DMS153 treated with DMSO at 0.1 percent for 48 hours (cell line): ENCODE results near the gene GGACT.
"Not testable (repeated sequence)": the region's sequence is repeated elsewhere in the genome, so short reads cannot be mapped to it uniquely, and the experiment has no call there.

Experiments
- DNase-seq: peaks from one replicate; lab custom pipeline; 2025; ENCODE audit not compliant: unreplicated experiment; lab: John Stamatoyannopoulos, UW

The GGACT gene

GRCh38 chr13:100588331-100589177, at the start of gene GGACT:
Gene GGACT (minus strand): TSS chr13:100588789. CDS start chr13:100532591, 56,198 bp downstream.
- peak; percentile 45 for DNase-seq

GRCh38 chr13:100637796-100638195, 49.2 kb upstream of the GGACT start:
- DNase-seq = no peak

- no peak for DNase-seq
Measured at GRCh38 chr13:100637380-100637779, 48.8 kb upstream of the GGACT start.

GRCh38 chr13:100636441-100636840, 47.9 kb upstream of the GGACT start:
- no peak for DNase-seq

DNA sequence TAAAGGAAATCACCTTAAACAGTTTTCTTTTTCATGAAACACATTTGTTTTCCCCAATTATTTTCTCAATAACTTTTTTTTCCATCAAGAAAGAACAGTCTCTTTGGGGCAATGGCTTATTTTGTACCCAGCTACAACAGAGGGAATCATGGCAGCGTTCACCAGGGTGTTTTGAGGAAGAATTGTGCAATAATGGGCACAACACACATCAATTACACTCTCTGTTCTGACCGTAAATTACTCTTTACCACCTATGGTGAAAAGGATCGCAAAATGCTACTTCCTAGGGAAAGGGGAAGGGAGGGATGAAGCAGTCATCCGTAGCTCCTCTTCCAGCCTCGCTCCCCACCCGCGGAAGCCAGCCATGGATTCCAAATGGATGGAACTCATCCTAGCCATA, 47.4 kb upstream of the GGACT start:
- DNase-seq = no peak

- no peak for DNase-seq
Measured at GRCh38 chr13:100634696-100635095, 46.1 kb upstream of the GGACT start.

DNA sequence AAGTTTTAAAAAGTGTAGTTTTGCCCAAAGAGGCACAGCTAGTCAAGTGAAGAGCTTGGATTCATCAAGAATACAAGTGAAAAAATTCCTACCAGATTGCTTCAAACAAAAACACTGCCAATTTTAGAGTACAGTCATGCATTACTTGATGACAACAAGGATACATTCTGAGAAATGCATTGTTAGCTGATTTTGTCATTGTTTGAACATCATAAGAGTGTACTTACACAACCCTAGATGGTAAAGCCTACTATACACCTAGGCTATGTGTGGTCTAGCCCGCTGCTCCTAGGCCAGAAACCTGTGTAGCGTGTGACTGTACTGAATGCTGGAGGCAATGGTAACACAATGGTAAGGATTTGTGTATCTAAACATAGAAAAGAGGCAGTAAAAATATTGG, 44.9 kb upstream of the GGACT start:
- DNase-seq = no peak

DNA sequence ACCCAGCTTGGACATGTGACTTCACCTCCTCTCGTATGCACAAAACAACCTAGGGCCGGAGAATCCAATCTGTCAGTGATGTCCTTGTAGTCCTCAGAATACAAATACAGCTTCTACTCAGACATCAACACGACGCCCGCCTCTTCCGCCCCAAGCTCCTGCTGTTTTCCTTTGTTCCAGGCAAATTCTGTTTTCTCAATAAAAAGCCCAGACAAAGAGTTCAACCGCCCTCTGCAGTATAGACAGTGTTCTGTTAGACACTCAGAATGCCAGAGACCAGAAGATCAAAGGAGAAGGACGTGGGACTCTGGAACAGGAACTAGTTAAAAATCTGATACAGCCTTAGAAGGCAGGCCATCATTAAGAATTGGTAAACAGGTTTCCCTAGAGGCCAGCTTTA, 42.0 kb upstream of the GGACT start:
- peak; percentile 53 for DNase-seq

- no peak for DNase-seq
Measured at GRCh38 chr13:100627120-100627519, 38.5 kb upstream of the GGACT start.

DNA sequence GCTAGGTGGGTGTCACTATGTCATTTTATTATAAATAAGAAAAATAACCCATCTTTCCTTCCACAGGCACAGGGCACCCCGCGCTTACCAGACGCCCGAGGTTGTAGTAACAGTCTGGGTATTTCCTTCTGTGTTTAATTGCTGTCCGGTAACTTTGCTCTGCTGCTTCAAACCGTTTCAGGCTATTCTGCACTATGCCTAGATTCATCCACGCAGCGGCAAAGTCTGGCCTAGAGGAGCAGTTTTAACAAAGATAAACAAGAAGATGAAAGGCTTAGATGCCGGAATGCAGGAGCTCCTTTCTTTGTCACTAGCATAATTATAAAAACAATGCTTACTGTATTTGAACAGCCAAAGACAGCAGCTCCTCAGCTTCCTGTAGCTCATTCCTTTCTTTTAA, 36.9 kb upstream of the GGACT start:
- DNase-seq = no peak

DNA sequence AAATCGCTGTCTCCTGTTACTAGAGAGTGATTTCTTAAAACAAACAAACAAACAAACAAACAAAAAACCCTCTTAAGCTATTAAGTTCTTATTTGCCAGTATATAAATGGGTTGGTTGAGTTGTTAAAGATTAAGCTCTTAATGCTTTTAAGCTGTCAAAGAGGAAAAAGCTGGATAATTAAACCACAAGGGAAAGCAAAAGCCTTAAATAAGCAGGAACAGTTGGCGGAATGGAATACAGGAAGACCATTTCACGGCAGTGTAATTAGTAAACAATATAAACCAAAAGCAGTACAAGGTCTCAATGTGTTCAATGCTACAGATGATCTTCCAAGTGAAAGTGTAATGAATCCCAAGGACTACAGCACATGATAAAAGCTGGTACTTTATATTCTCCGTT, 32.2 kb upstream of the GGACT start:
- DNase-seq = no peak

GRCh38 chr13:100619940-100620339, 31.4 kb upstream of the GGACT start:
- no peak for DNase-seq

GRCh38 chr13:100618897-100619296, 30.3 kb upstream of the GGACT start:
- not testable (repeated sequence) for DNase-seq

DNA sequence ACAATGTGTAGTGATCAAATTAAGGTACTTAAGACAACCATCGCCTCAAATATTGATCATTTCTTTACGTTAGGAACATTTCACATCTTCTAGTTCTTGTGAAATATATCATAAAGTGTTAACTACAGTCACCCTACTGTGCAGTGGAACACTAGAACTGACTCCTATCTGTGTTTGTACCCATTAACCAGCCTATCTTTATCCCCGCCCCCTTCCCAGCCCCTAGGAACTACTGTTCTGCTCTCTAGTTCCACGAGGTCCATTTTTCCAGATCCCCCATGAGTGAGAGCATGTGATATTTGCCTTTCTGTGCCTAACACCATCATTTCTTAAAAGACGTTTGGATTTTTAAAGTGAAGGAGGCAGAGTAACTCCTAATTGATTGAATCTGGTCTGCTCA, 24.4 kb upstream of the GGACT start:
- DNase-seq = no peak

- no peak for DNase-seq
Measured at GRCh38 chr13:100611678-100612492, 23.3 kb upstream of the GGACT start.

DNA sequence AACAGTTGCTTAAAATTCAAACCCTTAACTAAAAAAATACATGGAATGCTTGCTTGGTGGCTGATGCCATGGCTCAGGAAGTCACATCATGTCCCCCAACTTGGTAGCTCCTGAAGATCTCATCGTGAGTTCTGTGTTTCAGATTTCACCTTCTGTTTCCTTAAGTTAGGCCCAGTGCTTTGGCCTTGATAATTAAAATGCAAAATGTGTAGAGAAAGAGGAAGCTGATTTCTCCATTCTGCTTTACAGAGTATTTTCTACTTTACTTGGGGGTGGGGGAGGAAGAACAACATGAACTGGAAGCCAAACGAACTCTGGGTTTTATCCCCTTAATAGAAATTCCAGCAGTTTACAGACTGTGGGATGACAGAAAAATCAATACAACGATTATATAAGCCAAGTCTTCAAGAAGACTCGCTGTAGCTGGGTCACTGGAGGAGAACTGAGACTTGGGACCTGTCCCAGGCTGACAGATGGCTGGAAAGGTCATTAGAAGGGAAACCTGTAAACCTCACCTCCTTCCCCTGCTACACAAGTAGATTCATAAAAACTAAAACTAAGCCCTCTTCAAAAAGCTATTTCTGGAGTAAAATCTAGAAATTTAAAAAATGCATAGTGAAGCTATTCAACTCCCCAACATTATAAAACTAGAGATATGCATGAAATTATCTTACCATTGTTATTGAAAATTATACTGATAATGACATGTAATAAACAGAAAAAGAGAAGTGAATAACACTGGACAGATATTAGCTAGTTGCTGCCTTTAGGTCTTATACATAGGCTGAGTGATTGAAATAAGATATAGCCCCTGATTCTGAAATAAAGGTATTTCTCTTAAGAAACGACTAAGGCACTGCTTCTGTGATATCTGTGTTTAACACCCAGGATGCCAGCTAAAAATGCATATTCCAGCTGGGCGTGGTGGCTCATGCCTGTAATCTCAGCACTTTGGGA, 22.1 kb upstream of the GGACT start:
- no peak for DNase-seq

- DNase-seq = no peak
Measured at GRCh38 chr13:100608906-100609305, 20.3 kb upstream of the GGACT start.

DNA sequence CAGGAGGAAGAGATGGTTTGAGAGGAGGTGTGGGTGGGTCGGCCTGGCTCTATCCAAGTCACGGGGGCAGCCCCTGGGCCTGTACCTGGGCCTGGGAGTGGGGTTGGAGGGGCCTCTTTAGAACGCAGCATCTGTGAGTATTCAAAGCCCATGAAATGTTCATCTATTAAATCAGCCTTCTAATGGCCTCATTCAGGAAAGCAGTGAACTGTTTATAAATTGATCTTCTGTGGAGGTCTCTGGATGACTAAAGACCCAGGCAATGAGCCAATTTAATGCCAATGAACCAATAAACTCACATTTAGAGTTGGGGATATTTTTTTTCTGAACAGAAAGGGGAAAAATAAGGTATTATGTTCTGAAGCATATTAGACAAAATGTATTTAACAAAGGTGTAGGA, 19.9 kb upstream of the GGACT start:
- no peak for DNase-seq

GRCh38 chr13:100604918-100605710, 16.5 kb upstream of the GGACT start:
- DNase-seq = no peak

DNA sequence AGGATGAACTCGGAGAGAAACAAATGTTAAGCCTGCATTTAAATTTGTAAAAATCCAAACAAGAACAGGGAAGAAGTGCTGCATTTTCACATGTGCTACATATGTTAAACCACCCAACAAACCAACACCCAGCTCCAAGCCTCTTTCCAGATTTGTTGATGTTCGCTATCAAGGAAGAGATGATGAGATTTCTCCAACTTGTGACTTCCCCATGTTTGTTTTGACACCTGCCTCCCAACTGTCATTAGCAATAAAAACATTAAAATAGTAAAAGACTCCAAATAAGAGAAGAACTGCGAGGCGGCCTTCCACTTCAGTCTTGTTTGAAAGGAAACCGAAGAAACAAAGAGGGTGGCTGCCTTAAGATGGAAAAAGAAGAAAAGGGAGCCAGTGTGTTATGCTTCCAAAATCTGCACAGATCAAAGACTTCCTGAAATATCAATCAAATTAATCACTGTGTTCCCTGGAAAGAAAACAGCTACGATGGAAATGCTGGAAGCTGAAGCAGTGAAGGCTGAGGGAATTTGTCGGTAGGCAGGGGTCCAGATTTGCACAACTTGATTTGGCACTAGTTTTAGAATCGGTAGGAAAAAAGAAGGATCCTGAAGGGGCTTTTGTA, 14.0 kb upstream of the GGACT start:
- DNase-seq = no peak
